PC-9 (cell line): ENCODE results near the gene GRAMD1C.

ENCODE experiments used
- CTCF ChIP-seq: fragments of 200-600 bp; sonication (generic); conservative IDR thresholded peaks from 2 replicates; pipeline ENCODE4 v1.6.1; 2017; ENCODE audit warnings: mixed run types, antibody characterized with exemption, mild to moderate bottlenecking, moderate library complexity
- EZH2 ChIP-seq: fragments of 200-600 bp; sonication (generic); IDR thresholded peaks from 2 replicates; pipeline ENCODE4 v1.8.0; 2017; ENCODE audit warnings: antibody characterized with exemption, low read depth

- no peak for TF ChIP-seq CTCF
- no peak for TF ChIP-seq EZH2
These were observed 60.3 kb downstream of the GRAMD1C start for GRCh38 chr3:113898892-113899291.
